Fibroblast of mammary gland (primary cell): ENCODE data around the gene GPC6.

Source experiments
- DNase-seq: peaks from one replicate; pipeline ENCODE4 v3.0.0-alpha.2; 2010; ENCODE audit warnings: low read depth
- H3K4me3 ChIP-seq: 2 replicates; pipeline ENCODE4 v1.5.1; 2011; ENCODE audit warnings: low read depth, mild to moderate bottlenecking, low read length, moderate library complexity; ENCODE audit not compliant: control insufficient read depth
- TF ChIP-seq, protein P1 (sequence below): conservative IDR thresholded peaks from 2 replicates; pipeline ENCODE4 v1.5.1; 2011; ENCODE audit warnings: low read depth, low read length, inconsistent platforms; ENCODE audit not compliant: control insufficient read depth, insufficient read depth

The GPC6 gene

DNA sequence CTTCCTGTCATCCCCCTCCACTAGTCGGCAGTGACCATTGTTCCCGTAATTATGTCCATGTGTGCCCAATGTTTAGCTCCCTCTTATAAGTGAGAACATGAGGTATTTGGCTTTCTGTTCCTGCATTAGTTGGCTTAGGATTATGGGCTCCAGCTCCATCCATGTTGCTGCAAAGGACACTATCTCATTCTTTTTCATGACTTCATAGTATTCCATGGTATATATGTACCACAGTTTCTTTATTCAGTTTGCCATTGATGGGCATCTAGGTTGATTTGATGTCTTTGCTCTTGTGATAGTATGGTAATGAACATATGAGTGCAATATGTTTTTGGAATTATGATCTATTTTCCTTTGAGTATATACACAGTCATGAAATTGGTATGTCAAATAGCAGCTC is 730.8 kb downstream of the GPC6 start:
- H3K4me3 ChIP-seq, result no peak overlapping the region
- no peak for DNase-seq
- TF ChIP-seq, protein P1, sequence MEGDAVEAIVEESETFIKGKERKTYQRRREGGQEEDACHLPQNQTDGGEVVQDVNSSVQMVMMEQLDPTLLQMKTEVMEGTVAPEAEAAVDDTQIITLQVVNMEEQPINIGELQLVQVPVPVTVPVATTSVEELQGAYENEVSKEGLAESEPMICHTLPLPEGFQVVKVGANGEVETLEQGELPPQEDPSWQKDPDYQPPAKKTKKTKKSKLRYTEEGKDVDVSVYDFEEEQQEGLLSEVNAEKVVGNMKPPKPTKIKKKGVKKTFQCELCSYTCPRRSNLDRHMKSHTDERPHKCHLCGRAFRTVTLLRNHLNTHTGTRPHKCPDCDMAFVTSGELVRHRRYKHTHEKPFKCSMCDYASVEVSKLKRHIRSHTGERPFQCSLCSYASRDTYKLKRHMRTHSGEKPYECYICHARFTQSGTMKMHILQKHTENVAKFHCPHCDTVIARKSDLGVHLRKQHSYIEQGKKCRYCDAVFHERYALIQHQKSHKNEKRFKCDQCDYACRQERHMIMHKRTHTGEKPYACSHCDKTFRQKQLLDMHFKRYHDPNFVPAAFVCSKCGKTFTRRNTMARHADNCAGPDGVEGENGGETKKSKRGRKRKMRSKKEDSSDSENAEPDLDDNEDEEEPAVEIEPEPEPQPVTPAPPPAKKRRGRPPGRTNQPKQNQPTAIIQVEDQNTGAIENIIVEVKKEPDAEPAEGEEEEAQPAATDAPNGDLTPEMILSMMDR, result no peak

DNA sequence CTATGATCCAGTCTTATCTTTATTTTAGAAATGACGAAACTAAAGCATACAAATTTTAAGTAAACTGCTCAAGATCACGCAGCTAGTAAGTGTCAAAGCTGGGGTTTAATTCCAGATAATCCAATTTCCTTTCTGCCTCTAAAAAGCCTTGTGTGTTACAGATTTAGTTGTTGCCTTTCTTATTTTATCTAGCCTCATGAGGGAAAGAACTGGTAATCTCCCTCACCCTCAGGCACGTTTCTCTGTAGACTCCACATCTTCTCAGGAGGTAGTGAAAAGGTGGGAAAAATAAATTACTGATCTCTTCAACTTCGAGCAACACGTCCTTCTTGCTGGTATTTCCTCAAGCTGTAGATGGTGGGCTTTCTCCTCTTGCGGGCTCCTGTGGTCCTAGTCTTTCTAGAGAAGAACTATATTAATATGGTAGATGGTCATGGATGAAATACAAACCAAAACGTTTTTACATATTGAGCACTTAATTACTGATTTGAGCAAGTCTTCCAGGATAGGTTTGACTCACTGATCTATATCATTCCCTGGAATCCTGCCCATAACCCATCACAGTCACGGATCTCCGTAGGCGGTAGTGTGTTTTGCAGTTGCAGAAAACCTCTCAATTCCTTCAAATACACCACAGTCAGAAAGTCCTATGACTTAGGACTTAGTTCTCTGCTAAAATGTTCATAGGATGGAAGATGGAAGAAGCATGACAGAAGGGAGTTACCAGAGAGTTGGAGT is 733.4 kb downstream of the GPC6 start:
- peak; percentile 49 for DNase-seq
- no peak overlapping the region for H3K4me3 ChIP-seq
- TF ChIP-seq, protein P1, result no peak

DNA sequence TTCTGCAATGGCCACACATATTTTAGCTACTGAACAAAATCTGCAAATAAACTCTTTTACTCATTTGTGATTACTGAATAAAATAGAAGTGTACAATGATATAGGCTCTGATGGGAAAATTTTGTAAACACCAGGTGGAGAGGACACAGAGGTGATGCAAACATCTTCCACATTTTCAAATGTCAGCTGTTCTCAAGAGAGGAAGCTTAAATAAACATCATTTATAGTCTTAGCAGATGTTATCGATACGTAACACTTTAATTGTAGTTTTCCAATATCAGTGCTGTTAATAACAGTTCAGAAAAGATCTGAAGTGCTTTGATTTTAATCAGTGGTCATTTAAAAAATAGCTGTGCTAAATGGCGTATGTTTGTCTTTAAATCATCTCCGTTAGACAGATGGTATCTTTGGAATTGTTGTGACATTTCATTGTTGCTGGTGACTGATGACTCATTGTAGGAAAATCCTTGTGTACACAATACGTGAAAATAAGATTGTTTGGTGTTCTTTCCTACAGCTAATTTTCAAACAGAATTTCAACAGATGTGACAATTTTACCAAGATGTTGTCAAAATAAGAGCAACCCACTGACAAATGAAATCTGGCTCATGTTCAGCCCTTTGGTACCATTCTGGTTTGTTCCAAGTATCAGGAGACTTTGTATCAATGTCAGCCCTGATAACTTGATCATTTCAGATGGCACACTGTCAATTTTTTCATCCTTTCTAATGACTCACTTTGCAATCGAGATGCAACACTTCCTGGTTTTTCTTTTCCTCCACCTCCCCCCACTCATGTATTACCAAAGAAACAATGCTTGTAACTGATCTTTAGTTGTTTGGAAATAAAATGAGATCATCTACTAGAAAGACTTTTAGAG is 736.9 kb downstream of the GPC6 start:
- DNase-seq, result peak; percentile 76
- no peak overlapping the region for H3K4me3 ChIP-seq
- TF ChIP-seq, protein P1, result no peak

DNA sequence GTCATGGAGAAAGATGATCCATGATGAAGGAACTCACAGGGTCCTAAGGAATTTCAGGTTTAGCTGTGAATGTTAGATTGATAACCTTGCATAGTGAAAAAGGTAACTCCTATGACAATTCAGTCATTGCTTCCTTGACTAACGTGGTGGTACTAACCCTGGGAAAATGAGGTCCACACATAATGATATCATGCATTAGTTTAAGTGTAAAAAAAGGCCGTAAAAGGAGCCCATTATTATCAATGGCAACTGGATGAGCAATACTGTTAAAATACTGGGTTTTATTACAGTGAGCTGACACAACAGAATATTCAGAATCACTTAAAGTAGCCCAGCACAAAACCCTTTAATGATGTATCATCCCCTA is 737.5 kb downstream of the GPC6 start:
- DNase-seq, result no peak
- no peak overlapping the region for H3K4me3 ChIP-seq
- TF ChIP-seq, protein P1, result no peak

DNA sequence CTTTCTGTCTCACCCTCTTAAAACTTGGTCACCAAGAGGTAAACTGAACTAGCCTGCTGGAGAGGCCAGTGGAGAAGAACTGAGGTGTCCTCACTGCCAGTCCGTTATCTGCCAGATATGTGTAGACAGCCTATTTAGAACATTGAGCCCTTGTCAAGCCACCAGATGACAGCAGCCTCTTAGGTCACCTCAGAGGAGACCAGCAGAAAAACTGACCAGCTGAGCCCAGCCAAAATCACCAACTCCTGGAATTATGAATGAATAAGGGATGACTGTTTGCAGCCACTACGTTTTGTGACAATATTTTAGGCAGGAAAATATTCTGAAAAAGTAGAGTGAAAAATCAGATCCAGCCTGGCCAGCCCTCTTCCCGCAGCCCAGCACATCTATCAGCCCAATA is 739.0 kb downstream of the GPC6 start:
- TF ChIP-seq, protein P1, result no peak
- no peak for DNase-seq
- H3K4me3 ChIP-seq, result no peak overlapping the region

DNA sequence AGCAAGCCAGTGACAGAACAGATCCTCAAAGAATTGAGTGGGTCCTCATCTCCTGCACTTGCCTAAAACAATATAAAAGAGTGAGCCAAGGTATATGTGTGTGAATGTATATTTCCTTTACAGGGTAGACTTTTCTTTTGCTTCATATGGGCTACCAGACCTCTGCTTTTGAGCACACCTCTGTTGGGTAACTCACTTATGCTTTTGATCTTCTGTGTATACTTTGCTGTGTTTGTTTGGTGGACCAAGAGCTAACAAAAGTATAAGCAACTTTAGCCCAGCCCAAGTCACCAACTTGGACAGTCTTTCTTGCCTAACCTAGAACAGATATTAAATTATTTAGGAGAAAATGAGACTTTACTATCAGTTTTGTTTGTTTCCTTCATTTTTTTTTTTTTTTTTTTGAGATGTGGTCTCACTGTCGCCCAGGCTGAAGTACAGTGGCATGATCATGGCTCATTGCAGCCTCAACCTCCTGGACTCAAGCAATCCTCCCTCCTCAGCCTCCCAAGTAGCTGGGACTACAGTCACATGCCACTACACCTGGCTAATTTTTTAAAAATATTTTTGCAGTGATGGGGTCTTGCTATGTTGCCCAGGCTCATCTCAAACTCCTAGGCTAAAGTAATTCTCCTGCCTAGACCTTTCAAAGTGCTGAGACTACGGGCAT is 739.8 kb downstream of the GPC6 start:
- no peak for DNase-seq
- no peak overlapping the region for H3K4me3 ChIP-seq
- TF ChIP-seq, protein P1, result no peak
